Astrocyte (in vitro differentiated cells and primary cell): ENCODE measurements around the gene CCT6A. TPM values are rescaled to one million over a fixed set of nuclear protein-coding genes. Genes with fewer than 3 reads are reported as not detected.
"Not testable (repeated sequence)": the region's sequence is repeated elsewhere in the genome, so short reads cannot be mapped to it uniquely, and the experiment has no call there.

Source experiments
- DNase-seq: peaks from one replicate; pipeline ENCODE4 v3.0.0-alpha.2; 2010; ENCODE audit warnings: low read depth
- FAIRE-seq: peaks from 2 replicates; lab custom pipeline; 2011; peaks lifted over from hg19 to GRCh38; lab: Jason Lieb, UNC
- H2AFZ ChIP-seq: 2 replicates; pipeline ENCODE4 v1.6.0; 2012; ENCODE audit warnings: low read depth, low read length, inconsistent platforms
- H3K27ac ChIP-seq: 2 replicates; pipeline ENCODE4 v1.5.1; 2011; ENCODE audit warnings: low read depth, low read length, inconsistent platforms
- H3K27me3 ChIP-seq: 2 replicates; pipeline ENCODE4 v1.6.0; 2011; ENCODE audit warnings: low read length, inconsistent platforms; ENCODE audit not compliant: insufficient read depth
- H3K36me3 ChIP-seq: 2 replicates; pipeline ENCODE4 v1.5.1; 2011; ENCODE audit warnings: low read length, inconsistent platforms; ENCODE audit not compliant: insufficient read depth
- H3K4me1 ChIP-seq: 2 replicates; pipeline ENCODE4 v1.5.1; 2011; ENCODE audit warnings: low read length, inconsistent platforms; ENCODE audit not compliant: insufficient read depth
- H3K4me2 ChIP-seq: 2 replicates; pipeline ENCODE4 v1.6.0; 2012; ENCODE audit warnings: low read length, inconsistent platforms
- H3K4me3 ChIP-seq: 2 replicates; pipeline ENCODE4 v1.5.1; 2011; ENCODE audit warnings: low read depth, mild to moderate bottlenecking, low read length, inconsistent platforms; ENCODE audit not compliant: insufficient read depth
- H3K79me2 ChIP-seq: 2 replicates; pipeline ENCODE4 v1.6.0; 2012; ENCODE audit warnings: mild to moderate bottlenecking, low read length, inconsistent platforms; ENCODE audit not compliant: insufficient read depth
- H3K9ac ChIP-seq: 2 replicates; pipeline ENCODE4 v1.6.0; 2012; ENCODE audit warnings: mild to moderate bottlenecking, low read length, inconsistent platforms
- H3K9me3 ChIP-seq: 2 replicates; pipeline ENCODE4 v1.5.1; 2012; ENCODE audit warnings: low read depth, mild to moderate bottlenecking, low read length, inconsistent platforms; ENCODE audit not compliant: insufficient read depth
- H4K20me1 ChIP-seq: 2 replicates; pipeline ENCODE4 v1.6.0; 2012; ENCODE audit warnings: low read length, inconsistent platforms; ENCODE audit not compliant: insufficient read depth
- H3K27ac Mint-ChIP-seq: one replicate; pipeline ENCODE4 v1.8.0; 2021; ENCODE audit warnings: mild to moderate bottlenecking, mixed read lengths; ENCODE audit not compliant: unreplicated experiment
- H3K27me3 Mint-ChIP-seq: one replicate; pipeline ENCODE4 v1.8.0; 2021; ENCODE audit warnings: low read depth, mixed read lengths; ENCODE audit not compliant: unreplicated experiment
- H3K36me3 Mint-ChIP-seq: one replicate; pipeline ENCODE4 v1.8.0; 2021; ENCODE audit warnings: low read depth, mixed read lengths; ENCODE audit not compliant: unreplicated experiment
- H3K4me1 Mint-ChIP-seq: one replicate; pipeline ENCODE4 v1.8.0; 2021; ENCODE audit warnings: low read depth, mixed read lengths; ENCODE audit not compliant: unreplicated experiment
- H3K4me3 Mint-ChIP-seq: one replicate; pipeline ENCODE4 v1.8.0; 2021; ENCODE audit warnings: mild to moderate bottlenecking, moderate library complexity, mixed read lengths; ENCODE audit not compliant: unreplicated experiment
- H3K9me3 Mint-ChIP-seq: one replicate; pipeline ENCODE4 v1.8.0; 2021; ENCODE audit warnings: mild to moderate bottlenecking, mixed read lengths; ENCODE audit not compliant: unreplicated experiment
- EZH2 ChIP-seq: IDR thresholded peaks from 2 replicates; pipeline ENCODE4 v1.6.1; 2012; ENCODE audit warnings: mild to moderate bottlenecking, low read length, inconsistent platforms; ENCODE audit not compliant: insufficient read depth
- total RNA-seq: library from RNA; stranded (reverse); gene quantifications from 2 replicates; pipeline ENCODE4 v1.2.1, GENCODE V29; 2021
- TF ChIP-seq, protein P1 (sequence below): IDR thresholded peaks from 2 replicates; pipeline ENCODE4 v1.5.1; 2011; ENCODE audit warnings: low read depth, mild to moderate bottlenecking, inconsistent platforms, low read length, moderate library complexity; ENCODE audit not compliant: insufficient read depth

CCT6A gene
- total RNA-seq, 1 donor from 2014 or later: 180 TPM

DNA sequence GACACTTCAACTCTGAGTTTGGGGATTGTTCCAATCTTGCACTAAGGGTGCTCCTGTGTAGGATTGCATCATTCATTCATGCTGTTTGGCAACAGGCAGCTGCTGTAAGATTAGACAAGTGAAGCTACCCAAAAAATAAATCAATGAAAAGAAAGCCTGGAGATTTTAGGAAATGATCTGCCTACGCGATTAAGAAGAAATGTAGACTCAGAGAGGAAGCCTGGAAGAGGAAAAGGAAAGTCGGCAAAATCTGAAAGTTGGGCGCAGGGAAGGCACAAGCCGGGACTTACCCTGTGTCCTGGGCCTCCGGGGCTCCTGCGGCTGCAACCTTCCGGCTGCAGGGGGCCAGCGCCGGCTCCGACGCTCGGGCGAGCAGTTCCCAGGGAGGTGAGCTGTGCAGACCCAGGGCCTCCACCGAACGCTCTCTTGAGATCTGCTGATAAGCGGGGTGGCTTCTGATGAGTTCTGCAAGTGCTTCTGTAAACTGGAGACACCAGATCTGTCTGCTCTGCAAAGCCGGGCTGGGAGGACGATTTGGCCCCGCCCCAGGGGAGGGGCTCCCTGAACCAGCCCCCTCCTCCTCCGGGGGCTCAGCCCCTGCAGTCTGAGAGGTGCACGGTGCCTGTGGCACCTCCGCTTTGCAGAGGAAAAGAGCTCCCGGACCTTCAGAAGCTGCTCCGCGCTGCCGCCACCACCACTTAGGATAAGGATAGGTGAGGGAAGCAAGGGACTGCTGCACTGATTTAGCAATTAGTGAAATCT is 17.7 kb upstream of the CCT6A start:
- peaks cover 4% of the 10 kb centered on the region for H3K79me2 ChIP-seq
- H3K27ac ChIP-seq: peak overlapping the region; percentile 38
- no peaks in the 10 kb centered on the region for H3K9me3 ChIP-seq
- H3K4me1 ChIP-seq: peaks cover 5% of the 10 kb centered on the region
- FAIRE-seq (no peak), DNase-seq (peak; percentile 56)
- H3K4me2 ChIP-seq: peak overlapping the region; percentile 87
- no peak for TF ChIP-seq EZH2
- TF ChIP-seq, protein P1, sequence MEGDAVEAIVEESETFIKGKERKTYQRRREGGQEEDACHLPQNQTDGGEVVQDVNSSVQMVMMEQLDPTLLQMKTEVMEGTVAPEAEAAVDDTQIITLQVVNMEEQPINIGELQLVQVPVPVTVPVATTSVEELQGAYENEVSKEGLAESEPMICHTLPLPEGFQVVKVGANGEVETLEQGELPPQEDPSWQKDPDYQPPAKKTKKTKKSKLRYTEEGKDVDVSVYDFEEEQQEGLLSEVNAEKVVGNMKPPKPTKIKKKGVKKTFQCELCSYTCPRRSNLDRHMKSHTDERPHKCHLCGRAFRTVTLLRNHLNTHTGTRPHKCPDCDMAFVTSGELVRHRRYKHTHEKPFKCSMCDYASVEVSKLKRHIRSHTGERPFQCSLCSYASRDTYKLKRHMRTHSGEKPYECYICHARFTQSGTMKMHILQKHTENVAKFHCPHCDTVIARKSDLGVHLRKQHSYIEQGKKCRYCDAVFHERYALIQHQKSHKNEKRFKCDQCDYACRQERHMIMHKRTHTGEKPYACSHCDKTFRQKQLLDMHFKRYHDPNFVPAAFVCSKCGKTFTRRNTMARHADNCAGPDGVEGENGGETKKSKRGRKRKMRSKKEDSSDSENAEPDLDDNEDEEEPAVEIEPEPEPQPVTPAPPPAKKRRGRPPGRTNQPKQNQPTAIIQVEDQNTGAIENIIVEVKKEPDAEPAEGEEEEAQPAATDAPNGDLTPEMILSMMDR: peak; percentile 12
- H3K4me1 Mint-ChIP-seq: peaks cover 14% of the 10 kb centered on the region
- H3K27ac Mint-ChIP-seq: peak overlapping the region; percentile 83
- H3K27me3 ChIP-seq: no peaks in the 10 kb centered on the region
- H3K36me3 Mint-ChIP-seq: peaks cover 6% of the 10 kb centered on the region
- no peaks in the 10 kb centered on the region for H3K27me3 Mint-ChIP-seq
- H2AFZ ChIP-seq: peak overlapping the region; percentile 87
- H3K36me3 ChIP-seq: no peaks in the 10 kb centered on the region
- no peaks in the 10 kb centered on the region for H4K20me1 ChIP-seq
- peak overlapping the region; percentile 79 for H3K9ac ChIP-seq
- no peaks in the 10 kb centered on the region for H3K9me3 Mint-ChIP-seq
- H3K4me3 Mint-ChIP-seq: peak overlapping the region; percentile 96
- peak overlapping the region; percentile 76 for H3K4me3 ChIP-seq

DNA sequence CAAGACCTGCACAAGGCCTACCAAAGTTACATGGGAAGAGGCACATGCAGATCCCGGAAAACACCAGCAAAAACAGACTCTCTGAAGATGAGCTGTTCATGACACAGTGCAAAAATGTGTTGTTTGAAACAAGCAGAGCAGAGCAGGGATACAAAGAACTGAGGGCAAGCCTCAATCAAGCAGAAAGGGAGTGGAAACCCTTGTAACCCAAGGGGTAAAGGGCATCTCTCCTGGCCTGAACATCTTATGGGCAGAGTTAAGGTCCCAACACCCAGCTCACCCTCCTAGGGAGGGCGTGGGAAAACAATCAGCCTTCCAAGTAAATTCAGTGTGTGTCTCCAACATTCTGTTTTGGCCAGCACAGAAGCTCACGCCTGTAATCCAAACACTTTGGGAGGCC is 10.8 kb upstream of the CCT6A start:
- Histone ChIP-seq H3K36me3 (no peaks in the 10 kb centered on the region), H4K20me1 (no peaks in the 10 kb centered on the region), H3K79me2 (no peaks in the 10 kb centered on the region), H2AFZ (no peak overlapping the region), H3K9me3 (no peaks in the 10 kb centered on the region), H3K9ac (no peak overlapping the region), H3K27me3 (no peaks in the 10 kb centered on the region), H3K4me1 (no peaks in the 10 kb centered on the region), H3K4me2 (no peak overlapping the region), H3K27ac (no peak overlapping the region), H3K4me3 (no peak overlapping the region)
- Mint-ChIP-seq H3K9me3 (no peaks in the 10 kb centered on the region), H3K4me3 (no peak overlapping the region), H3K27ac (no peak overlapping the region), H3K36me3 (no peaks in the 10 kb centered on the region), H3K4me1 (no peaks in the 10 kb centered on the region), H3K27me3 (no peaks in the 10 kb centered on the region)
- FAIRE-seq: no peak
- no peak for DNase-seq
- TF ChIP-seq, protein P1: no peak
- TF ChIP-seq EZH2: no peak

DNA sequence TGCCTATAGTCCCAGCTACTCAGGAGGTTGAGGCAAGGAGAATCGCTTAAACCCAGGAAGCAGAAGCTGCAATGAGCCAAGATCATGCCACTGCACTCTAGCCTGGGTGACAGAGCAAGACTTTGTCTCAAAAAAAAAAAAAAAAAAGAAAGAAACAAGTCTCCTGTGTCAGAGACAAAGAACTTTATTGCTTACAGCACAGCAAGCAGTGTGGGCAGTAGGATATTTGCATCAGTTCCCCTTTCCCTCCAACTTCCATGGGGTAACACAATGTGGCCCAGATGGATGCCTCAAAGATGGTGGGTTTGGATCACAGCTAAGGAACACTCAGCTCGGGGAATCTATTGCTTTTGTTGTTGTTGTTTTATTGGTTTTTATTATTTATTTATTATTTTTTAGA is 5.8 kb upstream of the CCT6A start:
- not testable (repeated sequence) for H3K4me2 ChIP-seq, H3K9me3 Mint-ChIP-seq, H3K4me3 ChIP-seq, H3K9ac ChIP-seq, H2AFZ ChIP-seq, H3K4me3 Mint-ChIP-seq, H3K27ac Mint-ChIP-seq, DNase-seq, H3K27me3 Mint-ChIP-seq, H4K20me1 ChIP-seq, H3K9me3 ChIP-seq, FAIRE-seq, H3K36me3 ChIP-seq, H3K27me3 ChIP-seq, H3K36me3 Mint-ChIP-seq, H3K27ac ChIP-seq
- peaks cover 12% of the 10 kb centered on the region for H3K4me1 Mint-ChIP-seq
- Histone ChIP-seq H3K4me1 (peaks cover 11% of the 10 kb centered on the region), H3K79me2 (peaks cover 11% of the 10 kb centered on the region)
